GM18499 (cell line): ENCODE data around the gene CHKB.
"Not testable (repeated sequence)": the region's sequence is repeated elsewhere in the genome, so short reads cannot be mapped to it uniquely, and the experiment has no call there.

Source experiments
- ATAC-seq: cut with Tn5 transposase; IDR thresholded peaks from one replicate; pipeline ENCODE4 v1.9.1; 2021; ENCODE audit warnings: moderate number of reproducible peaks; ENCODE audit not compliant: insufficient read depth, unreplicated experiment

CHKB gene

DNA sequence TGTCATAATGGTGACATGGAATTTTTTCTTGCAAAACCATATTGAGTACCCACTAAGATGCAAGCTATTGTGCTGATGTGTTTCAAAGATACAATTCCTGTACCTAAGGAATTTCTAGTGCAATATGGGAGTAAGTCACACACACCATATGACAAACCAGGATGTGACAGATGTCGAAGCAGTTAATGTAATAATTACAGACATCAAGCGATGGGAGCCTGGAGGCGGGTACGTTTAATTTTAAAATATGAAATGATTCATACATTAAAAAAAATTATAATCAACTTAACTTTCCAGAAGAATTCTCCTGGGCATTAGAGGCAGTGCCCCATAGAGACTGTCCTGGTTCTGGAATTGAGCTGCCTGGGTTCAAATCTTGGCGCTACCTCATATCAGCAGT is 25.9 kb downstream of the CHKB start:
- ATAC-seq: no peak

GRCh38 chr22:50553310-50553709 is 29.3 kb downstream of the CHKB start:
- ATAC-seq: no peak

GRCh38 chr22:50551160-50551752 is 31.4 kb downstream of the CHKB start:
- ATAC-seq: no peak

GRCh38 chr22:50550395-50550794 is 32.3 kb downstream of the CHKB start:
- no peak for ATAC-seq

GRCh38 chr22:50548921-50549790 is 33.5 kb downstream of the CHKB start:
- ATAC-seq: no peak

DNA sequence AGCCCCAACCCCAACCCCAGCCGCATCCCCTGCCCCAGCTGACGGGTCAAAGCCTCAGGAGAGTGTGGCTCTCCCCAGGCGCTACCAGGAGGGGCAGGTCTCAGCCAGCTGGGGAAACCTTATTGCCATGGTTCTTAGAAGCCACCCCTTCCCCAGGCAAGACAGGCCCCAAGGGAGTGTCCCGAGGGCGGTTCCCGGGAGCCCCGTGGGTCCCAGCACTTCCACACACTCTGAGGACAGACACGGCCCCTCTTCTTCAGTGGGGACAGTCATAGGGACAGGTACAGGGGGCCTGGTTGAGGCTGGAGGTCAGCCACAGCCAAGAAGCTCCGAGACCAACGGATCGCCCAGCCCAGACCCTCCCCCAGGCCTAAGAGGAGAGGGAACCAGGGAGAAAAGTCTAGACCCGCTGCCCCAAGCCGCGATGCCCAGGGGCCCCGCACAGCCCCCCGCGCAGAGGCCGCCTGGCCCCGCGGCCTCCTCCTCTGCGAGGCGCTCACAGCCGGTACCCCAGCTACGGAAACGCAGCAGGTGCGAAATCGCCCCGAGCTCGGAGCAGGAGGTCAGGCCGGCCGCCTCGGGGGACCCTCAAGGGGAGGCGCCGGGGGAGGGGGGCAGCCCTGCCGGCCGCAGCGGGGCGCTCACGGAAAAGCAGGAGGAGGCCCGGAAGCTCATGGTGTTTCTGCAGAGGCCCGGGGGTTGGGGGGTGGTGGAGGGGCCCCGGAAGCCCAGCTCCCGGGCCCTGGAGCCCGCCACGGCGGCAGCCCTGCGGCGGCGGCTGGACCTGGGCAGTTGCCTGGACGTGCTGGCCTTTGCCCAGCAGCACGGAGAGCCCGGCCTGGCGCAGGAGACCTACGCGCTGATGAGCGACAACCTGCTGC is 34.4 kb downstream of the CHKB start:
- no peak for ATAC-seq

- no peak for ATAC-seq
These were observed 35.2 kb downstream of the CHKB start for GRCh38 chr22:50547263-50547985.

GRCh38 chr22:50546326-50547262 is 36.1 kb downstream of the CHKB start:
- no peak for ATAC-seq

GRCh38 chr22:50545522-50546325 is 36.9 kb downstream of the CHKB start, which contains the start of gene KLHDC7B:
Gene KLHDC7B, plus strand, starts transcription at chr22:50545899. Its CDS starts 345 bp downstream, at chr22:50546244.
- no peak for ATAC-seq

- no peak for ATAC-seq
These were observed 37.8 kb downstream of the CHKB start for GRCh38 chr22:50544746-50545253.

- ATAC-seq: no peak
These were observed 38.4 kb downstream of the CHKB start for GRCh38 chr22:50544078-50544745.

DNA sequence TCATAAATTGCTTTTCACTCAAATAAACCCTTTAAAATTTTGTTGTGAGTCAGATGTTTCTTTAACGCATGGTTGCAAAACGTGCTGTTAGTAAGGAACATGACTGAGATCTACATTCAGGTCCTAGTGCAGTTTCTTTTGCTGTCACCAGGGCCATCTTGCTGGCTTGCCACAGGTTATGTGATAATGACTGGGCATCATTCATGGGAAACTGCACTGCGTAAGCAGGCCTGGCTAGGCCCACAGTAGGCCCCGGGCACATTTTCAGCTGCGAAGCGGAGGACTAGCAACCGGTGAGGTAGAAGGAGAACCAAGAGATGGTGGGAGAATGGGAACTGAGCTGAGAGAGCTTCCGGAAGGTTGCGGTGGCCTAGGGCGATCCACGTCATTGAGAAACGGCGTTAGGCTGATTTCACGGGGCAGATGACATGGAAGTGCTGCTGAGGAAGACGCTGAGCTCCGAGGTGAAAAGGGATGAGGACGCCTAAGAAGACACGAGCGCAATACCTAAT is 40.2 kb downstream of the CHKB start:
- no peak for ATAC-seq

GRCh38 chr22:50541667-50542026 is 41.0 kb downstream of the CHKB start:
- not testable (repeated sequence) for ATAC-seq

- ATAC-seq: no peak
These were observed 42.3 kb downstream of the CHKB start for GRCh38 chr22:50540381-50540780.

DNA sequence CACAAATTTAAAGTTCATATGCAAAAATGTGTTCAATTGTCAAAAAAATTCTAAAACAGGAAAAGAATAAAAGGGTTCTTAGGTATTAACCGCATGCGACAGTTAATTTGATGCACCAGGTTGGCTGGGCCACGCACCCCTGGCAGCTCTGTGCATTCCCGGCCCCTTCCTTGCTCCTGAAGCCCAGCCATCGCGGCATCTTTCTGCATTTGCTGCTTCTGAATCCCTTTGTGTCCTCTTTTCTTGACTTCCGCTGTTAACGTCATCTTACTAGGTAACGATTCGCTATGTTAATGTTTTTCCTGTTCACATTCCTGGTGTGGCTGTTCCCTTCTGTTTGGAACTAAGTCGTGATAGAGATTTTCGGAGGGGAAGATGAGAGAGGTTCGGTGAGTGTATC is 44.9 kb downstream of the CHKB start:
- no peak for ATAC-seq

DNA sequence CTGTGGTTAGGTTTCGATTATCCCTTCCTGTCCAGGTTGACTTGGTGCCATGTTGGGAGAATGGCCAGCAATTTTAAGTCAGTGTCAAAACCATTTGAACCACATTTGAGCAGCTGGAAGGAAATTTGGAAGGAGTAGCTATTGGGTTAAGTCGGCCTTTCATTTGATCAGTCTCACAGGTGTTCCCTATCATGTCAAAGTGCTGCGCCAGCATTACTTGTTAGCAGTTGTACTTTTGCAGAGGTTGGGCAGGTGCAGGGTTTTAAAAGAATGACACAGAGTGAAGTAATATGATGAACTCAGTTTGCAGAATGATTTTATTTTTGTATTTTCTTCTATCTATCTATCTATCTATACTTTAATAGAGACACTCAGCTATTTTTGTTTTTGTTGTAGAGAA is 46.4 kb downstream of the CHKB start:
- ATAC-seq: no peak

DNA sequence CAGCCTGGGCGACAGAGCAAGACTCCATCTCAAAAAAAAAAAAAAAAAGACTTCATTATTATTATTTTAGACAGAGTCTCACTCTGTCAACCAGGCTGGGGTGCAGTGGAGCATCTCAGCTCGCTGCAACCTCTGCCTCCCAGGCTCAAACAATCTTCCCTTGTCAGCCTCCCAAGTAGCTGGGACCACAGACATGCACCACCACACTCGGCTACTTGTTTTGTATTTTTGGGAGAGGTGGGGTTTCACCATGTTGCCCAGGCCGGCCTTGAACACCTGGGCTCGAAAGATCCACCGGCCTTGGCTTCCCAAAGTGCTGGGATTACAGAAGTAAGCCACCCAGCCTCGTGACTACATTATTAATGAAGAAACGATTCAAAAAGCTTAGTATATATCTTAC is 47.5 kb downstream of the CHKB start:
- no peak for ATAC-seq
